Limb (tissue), 2 donors: Measurements from ENCODE around the gene PLPPR1.
"Not testable (repeated sequence)": the region's sequence is repeated elsewhere in the genome, so short reads cannot be mapped to it uniquely, and the experiment has no call there.

Experiments used
- DNase-seq, 2 donors: peaks; one replicate each; pipeline ENCODE4 v3.0.0-alpha.2; 2016; ENCODE audit errors: extremely low spot score in 2 of 2

Gene PLPPR1

DNA sequence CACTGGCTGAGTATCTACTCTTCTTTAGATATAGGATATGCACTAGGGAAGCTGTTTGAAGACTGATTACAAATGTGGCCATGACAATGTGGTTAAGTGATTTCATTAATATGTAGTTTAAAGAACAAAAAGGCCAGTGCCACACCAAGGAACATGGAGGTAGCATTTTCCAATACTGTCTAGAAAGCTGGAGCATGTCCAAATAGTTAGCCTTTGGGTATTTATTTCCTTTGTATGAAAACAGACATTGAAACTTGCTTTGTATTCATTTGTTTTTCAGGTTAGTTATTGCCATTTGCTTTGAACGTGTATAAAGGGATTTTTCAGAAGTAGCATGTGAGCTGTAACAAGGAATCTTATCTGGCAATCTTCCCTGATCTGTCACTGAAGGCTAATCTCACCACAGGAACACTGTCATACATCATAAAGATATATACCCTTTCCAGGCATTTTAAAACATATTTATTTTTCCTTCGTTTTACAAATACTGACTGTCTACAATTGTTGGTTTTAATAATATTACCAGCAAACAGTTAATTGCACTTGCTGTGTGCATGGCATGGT, 93.4 kb downstream of the PLPPR1 start:
- no peak for DNase-seq

DNA sequence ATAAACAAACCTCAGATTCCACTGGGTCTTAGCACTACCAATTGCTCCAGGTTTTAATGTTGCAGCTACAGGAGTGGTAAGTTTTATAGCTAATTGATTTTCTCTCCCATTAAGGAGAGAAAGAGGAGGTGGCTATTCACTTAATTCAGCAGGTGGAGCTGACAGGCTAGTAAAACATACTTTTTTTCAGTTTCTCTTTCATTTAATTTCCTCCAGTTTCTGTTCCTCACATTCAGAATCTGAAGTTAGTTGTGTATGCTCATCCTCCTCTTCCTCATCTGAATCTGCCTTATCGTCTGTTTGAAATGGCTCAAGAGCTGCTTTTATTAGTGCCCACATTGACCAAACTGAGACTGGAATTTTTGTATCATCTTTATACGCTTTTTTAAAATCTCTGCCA, 98.0 kb downstream of the PLPPR1 start:
- DNase-seq, result no peak

DNA sequence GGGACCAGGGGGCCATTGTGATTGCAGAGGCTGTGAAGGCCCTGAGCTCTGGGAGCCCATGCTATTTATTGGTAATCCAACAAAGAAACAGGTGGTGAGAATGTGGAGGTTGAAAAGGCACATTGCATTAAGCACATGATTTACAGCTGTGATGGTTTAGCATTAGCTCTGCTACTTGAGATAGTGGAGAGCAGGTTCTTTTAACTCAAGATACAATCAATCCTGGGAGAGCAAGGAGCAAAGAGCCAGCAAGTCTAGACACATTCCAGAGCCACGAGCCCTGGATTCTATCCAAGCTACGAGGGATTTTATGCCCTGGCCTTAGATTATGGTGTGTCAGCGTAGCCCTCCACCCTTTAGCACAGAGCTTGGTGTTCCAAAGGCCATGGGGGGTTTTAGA, 98.8 kb downstream of the PLPPR1 start:
- DNase-seq, result not testable (repeated sequence)

DNA sequence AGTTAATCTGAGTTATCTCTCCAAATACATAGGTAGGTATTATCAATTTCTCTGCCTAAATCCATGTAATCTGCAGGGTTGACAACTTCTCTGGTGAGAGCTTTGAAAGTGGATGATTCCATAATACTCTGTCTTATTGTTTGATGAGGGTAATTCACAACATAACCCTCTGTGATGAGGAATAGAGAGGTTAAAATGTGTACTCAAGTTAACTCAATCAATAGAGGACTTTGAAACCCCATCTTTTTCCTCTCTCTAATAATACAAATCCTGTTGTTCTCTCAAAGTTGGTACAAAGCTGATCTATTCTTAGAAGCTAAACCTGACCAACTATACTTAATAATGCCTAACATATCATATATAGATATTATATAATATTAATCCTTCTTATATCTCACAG, 100.1 kb downstream of the PLPPR1 start:
- DNase-seq, result no peak

DNA sequence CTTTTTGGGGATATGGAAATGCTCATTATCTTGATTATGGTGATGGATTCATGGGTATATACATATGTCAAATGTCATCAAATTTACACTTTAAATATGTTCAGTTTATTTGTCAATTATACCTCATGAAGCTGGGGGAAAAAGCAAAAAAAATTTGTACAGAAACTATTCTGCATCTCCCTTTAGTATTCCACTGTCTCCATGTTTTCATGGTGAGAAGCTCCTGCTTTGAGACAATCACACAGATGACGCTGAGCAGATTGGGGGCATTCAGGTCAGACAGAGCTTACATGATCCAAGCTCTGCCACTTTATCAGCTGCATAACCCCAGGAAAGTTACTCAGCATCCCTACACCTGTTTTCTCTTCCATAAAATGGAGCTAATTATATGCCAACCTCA, 101.5 kb downstream of the PLPPR1 start:
- DNase-seq, result no peak

DNA sequence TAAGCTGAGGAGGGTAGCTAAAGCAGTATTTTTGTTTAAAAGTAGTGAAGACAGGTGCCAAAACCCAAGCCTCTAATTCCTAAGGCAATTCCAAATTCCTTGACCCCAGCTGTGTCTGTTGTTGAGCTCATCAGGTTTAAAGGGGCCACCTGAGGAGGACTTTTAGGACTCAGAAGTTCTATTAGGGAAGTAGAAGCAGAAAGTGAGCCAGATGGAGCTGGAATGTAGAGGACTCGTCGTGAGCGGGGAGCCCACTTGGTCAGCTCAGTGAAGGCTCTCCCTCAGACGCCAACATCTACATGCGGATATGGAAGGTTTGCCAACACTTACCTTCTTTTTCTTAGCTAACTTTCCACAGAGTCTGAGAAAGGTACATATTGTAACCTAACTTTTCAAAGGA, 102.8 kb downstream of the PLPPR1 start:
- no peak for DNase-seq

DNA sequence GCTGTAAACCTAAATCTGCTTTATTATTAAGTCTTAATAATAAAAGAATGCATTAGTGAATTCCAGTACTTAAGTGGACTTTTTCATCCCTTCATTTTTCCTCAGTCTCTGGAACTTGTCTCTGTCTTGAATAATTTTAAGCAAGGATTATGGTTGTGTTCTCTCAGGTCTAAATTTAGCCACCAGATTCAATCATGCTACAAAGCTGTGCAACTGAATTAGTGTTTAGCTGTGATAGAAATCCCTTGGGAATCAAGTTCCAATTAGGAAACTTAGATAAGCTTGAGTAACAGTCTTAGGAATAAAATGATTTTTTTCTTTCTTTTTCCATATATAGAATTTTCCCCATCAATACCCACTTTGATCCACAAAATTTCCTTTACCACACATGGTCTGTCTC, 104.3 kb downstream of the PLPPR1 start:
- no peak for DNase-seq

DNA sequence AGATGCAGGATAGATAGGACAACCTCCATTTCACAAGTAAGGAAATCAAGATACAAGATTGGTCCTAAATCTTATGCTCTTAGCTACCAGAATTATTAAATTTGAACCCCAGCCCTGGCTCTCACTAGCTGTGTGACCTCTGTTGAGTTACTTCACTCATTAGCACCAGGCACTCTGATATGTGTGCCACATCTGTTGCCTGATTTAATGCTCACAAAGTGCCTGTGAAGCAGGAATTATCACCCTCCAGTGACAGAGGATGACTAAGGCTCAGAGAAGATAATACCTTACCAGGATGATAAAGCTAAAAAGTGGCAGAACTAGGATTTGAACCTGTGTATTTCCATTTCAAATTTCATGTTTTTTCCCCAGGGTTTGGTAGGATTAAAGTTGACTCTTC, 110.0 kb downstream of the PLPPR1 start:
- no peak for DNase-seq

DNA sequence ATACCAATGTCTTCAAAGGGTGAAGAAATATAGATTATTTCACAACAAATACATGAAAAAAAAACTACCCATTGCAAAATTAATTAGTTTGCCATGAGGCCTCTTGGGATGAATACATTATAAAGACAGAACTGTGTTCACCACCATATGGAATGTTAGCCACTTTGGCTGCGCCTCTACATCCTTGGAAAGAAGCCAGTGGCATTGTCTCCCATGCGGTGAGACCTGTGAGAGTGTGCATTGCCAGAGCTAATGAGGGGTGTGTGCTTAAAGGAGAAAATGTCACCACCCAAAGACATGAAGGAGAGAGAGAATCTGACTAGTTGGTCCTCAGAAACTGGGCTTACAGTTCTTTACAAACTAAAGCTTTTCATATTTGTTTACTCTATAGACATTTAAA, 110.6 kb downstream of the PLPPR1 start:
- no peak for DNase-seq

DNA sequence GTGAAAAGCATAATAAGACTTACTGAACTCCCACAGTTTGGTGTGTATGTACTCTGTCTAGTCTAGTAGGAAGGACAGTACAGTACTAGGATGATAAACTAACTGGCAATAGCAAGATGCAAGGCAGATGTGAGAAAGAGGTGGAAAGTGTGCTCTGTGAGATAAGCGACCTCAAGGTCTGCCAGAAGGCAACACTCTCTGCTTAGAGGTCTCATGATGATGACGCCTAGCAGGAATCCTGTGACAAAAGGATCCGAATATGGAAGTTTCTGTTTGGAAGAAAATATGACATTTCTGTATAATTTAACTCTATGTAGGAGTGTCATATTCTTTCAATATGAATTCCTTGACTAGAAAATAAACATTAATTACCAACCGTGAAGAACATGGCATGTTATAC, 112.2 kb downstream of the PLPPR1 start:
- no peak for DNase-seq

DNA sequence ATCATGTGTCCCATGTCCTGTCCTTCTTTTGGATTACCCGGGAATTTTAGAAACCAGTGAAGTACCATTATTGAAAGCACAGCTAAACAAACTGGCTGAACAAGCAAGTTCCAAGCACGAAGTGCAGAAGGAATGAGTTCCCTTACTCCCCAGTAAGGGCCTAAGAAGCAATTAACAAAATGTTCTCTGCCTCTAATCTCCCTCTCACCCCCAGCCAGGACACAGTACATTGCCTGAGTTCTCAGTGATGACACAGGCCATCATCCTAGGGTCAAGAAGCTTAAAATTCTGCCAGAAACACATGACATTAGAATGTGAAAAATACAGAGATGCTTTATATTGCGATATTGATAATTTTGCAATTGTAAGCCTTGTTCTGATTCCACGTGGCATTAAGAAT, 118.0 kb downstream of the PLPPR1 start:
- no peak for DNase-seq

DNA sequence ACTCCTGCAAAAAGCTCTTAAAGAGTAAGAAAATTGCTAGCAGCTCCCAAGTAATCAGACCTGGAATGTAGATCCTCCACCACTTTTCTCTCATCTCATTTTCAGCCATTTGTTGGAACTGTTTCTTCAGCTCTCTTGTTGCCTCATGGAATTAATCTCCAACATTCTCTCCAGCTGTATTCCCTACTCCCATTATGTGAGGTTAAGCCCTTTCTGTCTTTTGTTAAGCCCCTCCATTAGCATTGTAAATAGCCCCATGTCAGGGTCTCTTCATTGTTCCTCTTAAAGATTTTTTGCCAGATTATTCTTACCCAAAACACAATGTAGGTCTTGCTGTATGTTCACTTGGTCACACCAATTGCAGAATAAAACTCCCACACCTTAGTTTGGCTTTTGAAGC, 119.8 kb downstream of the PLPPR1 start:
- DNase-seq, result no peak

DNA sequence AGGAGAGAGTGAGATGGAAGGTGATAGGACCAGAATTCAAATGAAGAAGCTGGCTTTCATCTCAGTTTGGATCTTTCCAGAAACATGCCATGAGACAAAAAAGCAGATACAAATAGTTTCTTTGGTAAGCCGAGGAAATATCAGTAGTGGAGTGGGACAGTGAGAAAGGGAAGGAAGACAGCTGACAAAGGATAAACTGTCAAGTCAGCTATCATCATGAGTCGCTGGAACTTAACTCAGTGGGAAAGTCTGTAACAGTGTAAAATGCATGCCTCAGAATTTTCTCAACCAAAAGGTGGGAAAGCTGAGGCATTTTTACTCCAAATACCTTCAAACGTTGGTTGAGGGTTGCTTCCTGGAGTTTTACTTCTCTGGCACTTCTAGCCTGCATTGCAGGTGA, 129.8 kb downstream of the PLPPR1 start:
- DNase-seq, result no peak

DNA sequence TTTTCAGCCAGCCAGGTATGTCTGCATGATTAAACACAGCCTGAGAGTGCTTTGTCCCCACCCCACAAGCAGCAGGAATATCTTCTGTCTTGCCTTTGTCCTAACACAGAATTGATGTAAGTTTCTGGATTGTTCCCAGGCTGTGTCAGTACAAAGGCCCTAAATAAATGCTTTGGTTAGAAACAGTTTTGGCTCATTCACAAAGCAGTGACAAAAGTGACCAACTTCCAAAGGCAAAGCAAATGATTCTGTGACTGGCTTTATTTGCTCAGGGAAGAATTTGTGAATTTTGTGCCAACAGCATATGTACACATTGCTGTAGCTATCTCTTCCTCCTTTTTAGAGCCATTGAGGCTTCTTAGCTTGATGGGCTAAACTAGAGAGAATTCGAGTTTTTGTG, 133.7 kb downstream of the PLPPR1 start:
- DNase-seq, result no peak

DNA sequence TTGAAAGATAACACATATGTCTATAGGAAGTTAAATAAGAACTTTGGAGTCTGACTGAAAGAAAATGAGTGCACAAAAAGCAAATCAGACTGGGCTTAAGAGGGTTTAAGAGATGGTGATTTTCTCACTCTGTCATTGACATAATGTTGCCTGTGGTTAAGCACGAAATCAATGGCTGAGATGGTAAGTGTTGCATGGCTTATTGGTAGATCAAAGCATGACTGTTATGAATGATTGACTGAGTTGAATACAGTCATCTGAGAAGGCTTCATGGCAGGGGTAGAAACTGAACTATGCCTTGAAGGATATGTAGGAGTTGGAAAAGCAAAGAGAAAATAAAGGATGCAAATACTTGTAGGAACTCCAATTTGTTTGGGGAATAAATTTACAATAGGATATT, 136.6 kb downstream of the PLPPR1 start:
- DNase-seq, result no peak

DNA sequence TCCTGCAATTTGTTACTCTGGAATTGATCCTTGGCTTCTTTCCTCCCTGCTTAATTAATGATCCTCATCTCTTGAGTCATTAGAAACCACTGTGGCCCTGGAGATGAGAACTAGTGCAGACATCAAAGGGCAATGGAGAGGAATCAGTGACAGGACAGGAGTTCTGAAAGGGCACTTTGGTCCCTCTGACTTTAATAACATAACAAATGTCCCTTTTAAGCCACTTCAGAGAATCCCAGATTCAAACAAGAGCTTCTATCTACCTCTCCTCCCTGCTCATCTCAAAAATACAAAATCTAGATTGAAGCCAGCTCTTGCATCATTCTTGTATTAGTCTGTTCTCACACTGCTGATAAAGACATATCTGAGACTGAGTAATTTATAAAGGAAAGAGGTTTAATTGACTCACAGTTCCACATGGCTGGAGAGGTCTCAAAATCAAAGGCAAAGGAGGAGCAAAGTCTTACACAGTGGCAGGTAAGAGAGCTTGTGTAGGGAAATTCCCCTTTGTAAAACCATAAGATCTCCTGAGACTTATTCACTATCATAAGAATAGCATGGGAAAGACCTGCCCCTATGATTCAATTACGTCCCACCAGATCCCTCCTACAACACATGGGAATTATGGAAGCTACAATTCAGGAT, 139.1 kb downstream of the PLPPR1 start:
- DNase-seq, result no peak

DNA sequence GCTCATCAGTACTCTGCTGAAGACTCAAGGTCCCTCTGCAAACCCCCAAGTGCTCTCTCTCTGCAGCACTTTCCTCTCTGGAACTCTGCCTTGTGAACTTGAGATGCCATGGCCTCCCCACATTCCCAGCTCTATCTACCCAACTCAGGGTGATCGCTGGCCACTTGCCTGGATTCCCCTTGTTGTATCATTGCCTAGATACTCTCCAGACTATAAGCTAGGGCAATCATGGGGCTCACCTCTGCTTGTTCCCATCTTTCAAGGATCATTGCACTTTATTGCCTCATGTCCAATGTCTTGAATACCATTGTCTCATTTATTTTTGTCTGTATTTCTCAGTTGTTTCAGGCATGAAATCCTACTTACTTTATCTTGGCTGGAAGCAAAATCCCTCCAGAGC, 144.1 kb downstream of the PLPPR1 start:
- no peak for DNase-seq

DNA sequence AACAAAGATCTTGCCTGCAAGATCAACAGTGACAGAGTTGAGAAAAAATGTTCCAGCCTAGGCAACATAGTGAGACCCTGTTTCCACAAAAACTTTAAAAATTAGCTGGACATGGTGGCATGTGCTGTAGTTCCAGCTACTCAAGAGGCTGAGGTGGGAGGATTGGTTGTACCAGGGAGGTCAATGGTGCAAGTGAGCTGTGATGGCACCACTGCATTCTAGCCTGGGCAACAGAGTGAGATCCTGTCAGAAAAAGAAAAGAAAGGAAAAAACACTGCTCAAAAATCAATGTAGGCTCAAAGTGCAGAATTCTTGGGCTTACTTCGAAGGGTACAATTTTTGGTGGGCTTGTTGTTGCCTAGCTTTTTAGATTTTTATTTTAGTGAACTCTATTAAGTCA, 145.4 kb downstream of the PLPPR1 start:
- DNase-seq, result no peak

DNA sequence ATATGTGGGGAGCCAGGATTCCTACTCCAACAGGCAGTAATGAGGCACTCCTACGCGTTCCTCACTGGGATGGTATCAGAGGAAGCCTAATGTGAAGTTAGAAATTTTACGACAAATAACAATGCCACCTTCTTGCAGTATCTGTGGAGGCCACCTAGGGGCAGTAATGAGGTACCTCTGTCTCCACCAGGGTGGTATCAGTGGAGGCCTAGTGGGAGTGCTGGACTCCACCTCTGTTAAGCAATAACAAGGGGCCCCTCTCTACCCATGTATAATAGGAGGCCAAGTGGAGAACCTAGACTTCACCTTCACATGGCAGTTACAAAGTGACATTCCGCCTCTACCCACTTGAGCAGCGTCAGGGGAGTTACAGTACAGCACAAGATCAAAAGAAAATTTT, 147.9 kb downstream of the PLPPR1 start:
- DNase-seq, result no peak

DNA sequence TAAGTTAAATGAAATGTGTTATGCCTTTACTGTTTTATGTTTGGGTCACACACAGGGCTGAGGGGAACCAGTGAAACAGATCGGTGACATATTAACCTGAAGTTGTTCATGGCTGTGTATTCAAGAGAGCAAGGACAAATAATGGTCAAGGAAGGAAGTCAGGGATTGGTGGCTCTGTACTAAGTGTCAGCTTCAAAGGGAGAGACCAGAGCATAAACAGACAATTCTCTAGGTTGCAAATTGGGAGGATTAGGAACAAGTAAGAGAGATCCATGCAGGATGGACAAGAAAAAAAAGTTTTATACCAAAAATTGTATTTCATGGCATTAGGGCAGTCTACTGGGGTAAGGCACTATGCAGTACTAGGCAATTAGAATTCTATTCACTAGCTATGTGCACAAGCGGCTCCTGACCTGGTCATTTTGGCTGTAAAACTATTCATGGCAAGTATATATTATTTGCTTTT, 156.3 kb downstream of the PLPPR1 start:
- DNase-seq, result no peak

DNA sequence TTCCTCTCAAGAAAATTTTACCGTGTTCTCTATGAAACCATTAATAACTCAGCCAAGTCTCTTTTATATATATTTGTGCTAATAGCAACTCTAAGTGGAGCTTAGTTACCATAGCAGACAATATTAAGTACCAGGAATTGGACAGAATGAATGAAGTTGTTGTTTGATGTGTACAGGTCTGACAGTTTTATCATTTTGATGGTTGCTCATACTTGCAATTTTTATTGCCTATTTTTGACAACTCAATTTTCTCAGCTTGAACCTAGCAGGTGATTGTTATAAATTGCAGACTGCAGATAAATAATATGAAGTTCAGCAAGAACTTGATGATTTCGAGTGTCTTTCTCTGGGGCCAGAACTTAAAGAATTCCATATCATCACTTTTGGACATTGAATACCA, 163.2 kb downstream of the PLPPR1 start:
- no peak for DNase-seq

DNA sequence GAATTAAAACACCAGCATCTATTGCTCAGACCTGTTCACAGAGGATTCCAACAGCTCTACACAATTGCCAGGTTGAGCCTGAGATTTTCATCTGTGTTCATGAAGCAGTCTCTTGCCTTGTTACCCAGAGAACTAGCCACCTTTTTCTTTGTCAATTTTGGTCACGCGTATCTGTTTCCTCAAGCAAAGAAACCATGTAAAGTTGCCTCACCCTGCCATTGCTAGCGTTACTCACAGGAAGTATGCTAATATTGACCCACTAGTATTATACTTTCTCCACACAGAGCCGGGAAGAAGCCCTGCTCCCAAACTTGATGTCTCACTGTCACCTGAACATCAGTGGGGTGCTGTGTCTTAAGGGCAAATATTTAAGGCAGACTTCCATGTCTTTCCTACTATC, 168.5 kb downstream of the PLPPR1 start:
- DNase-seq, result no peak

DNA sequence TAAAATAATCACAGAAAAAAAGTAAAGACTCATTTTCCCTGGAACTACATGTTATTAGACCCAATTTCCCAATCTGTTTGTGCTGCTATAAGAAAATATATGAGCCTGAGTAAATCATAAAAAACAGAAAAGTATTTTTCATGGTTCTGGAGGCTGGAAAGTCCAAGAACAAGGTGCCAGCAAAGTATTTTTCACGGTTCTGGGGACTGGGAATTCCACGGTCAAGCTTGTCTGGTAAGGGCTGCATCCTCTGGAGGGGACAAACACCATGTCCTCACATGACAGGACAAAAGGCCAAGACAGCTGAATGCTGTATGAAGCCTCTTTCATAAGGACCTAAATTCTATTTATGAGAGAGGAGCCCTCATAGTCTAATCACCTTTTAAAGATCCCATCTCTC, 172.3 kb downstream of the PLPPR1 start:
- no peak for DNase-seq

DNA sequence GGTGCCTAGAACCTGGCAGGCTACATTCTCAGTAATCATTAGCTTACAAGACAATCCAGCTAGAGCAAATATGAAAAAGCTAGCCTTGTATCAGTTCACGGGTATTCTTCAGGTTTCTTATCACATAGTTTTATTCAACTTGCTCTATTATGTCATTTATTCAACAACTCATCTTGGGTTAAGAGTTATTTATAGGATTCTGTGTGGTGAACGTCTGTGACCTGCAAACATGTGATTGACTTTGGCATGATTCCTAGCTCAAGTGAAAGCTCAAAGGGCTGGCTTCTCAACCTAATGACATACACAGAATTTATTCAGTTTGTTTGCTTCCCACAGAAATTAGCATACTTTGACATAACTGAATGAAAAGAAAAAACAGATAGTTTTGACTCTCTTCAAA, 173.1 kb downstream of the PLPPR1 start:
- peak in 1 of 2 donors; percentile 20 for DNase-seq
